WTC11 (cell line): Measurements from ENCODE around the gene ARL13A.

ENCODE experiments used
- ATF3 ChIP-seq: sonication (generic); formaldehyde crosslinking; conservative IDR thresholded peaks from 2 replicates; pipeline ENCODE4 v1.8.1; 2022; ENCODE audit warnings: mild to moderate bottlenecking, missing genetic modification reagents
- NR3C1 ChIP-seq: sonication (generic); formaldehyde crosslinking; conservative IDR thresholded peaks from 2 replicates; pipeline ENCODE4 v1.8.1; 2023; ENCODE audit warnings: low read depth, mild to moderate bottlenecking, missing genetic modification reagents
- RELA ChIP-seq: sonication (generic); formaldehyde crosslinking; IDR thresholded peaks from 2 replicates; pipeline ENCODE4 v1.8.1; 2022; ENCODE audit warnings: missing genetic modification reagents, mild to moderate bottlenecking, borderline replicate concordance
- USF1 ChIP-seq: sonication (generic); formaldehyde crosslinking; IDR thresholded peaks from 2 replicates; pipeline ENCODE4 v1.8.0; 2022; ENCODE audit warnings: mild to moderate bottlenecking, missing genetic modification reagents
- ZNF121 ChIP-seq: sonication (generic); formaldehyde crosslinking; IDR thresholded peaks from 2 replicates; pipeline ENCODE4 v1.8.0; 2023; ENCODE audit warnings: missing genetic modification reagents

GRCh38 chrX:100980608-100981497 lies 11.3 kb downstream of the ARL13A start:
- TF ChIP-seq ATF3 (CRISPR knock-in tag): no peak
- TF ChIP-seq ZNF121 (CRISPR knock-in tag): no peak
- no peak for TF ChIP-seq NR3C1 (CRISPR knock-in tag)
- no peak for TF ChIP-seq USF1
- TF ChIP-seq RELA (CRISPR knock-in tag): no peak
